Esophagus squamous epithelium (tissue), 4 donors: ENCODE data around the gene HLCS.

Source experiments
- POLR2A ChIP-seq, 4 donors: fragments of 450-650 bp; IDR thresholded peaks; one replicate each; pipeline ENCODE4 v1.6.1; 2017; ENCODE audit warnings: antibody characterized with exemption in 4 of 4, mild to moderate bottlenecking in 4 of 4, moderate library complexity in 3 of 4
- TF ChIP-seq, protein P1 (sequence below), 6 experiments: fragments of 450-650 bp in 4 of 6; fragments of 200-600 bp in 2 of 6; sonication (generic) in 2 of 6; IDR thresholded peaks; one replicate each; pipeline ENCODE4 v1.5.1; 2016 to 2019; ENCODE audit warnings: antibody characterized with exemption in 6 of 6, mild to moderate bottlenecking in 4 of 6, moderate library complexity in 4 of 6

DNA sequence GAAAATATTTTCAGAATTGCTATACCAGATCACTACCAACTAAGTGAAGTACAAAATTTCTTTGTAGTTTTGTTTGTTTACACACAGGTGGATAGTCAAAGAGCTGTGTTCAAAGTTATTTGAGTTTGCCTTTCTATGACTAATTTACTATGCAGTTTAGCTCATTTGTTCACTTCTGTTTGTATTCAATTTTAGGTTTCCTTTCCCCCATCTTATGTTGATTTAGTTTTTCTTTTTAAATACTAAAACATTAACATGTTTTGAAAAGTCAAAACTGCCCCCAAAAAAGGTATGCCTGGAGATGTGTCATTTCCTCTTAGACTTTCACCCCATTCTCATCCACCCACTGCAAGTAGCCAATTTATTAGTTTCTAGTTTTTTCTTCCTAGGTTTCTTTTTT is 21.4 kb upstream of the HLCS start:
- TF ChIP-seq, protein P1, sequence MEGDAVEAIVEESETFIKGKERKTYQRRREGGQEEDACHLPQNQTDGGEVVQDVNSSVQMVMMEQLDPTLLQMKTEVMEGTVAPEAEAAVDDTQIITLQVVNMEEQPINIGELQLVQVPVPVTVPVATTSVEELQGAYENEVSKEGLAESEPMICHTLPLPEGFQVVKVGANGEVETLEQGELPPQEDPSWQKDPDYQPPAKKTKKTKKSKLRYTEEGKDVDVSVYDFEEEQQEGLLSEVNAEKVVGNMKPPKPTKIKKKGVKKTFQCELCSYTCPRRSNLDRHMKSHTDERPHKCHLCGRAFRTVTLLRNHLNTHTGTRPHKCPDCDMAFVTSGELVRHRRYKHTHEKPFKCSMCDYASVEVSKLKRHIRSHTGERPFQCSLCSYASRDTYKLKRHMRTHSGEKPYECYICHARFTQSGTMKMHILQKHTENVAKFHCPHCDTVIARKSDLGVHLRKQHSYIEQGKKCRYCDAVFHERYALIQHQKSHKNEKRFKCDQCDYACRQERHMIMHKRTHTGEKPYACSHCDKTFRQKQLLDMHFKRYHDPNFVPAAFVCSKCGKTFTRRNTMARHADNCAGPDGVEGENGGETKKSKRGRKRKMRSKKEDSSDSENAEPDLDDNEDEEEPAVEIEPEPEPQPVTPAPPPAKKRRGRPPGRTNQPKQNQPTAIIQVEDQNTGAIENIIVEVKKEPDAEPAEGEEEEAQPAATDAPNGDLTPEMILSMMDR (IDR thresholded peaks at IDR 0.05), result no peak
- no peak for TF ChIP-seq POLR2A (IDR thresholded peaks at IDR 0.05)
